TTC549 (cell line): Measurements from ENCODE around the gene PODN.

Experiments used
- FAIRE-seq: peaks from 2 replicates; lab custom pipeline; 2012; peaks lifted over from hg19 to GRCh38; lab: Jason Lieb, UNC

The PODN gene

GRCh38 chr1:53132176-53132575 lies 70.2 kb downstream of the PODN start:
- FAIRE-seq: no peak

GRCh38 chr1:53133261-53134041 lies 71.4 kb downstream of the PODN start:
- FAIRE-seq: no peak

GRCh38 chr1:53134042-53134485 lies 72.1 kb downstream of the PODN start:
- FAIRE-seq: no peak
